Loucy (cell line): ENCODE results near the gene MAP7.

Source experiments
- CTCF ChIP-seq: fragments of 200-600 bp; sonication (generic); conservative IDR thresholded peaks from 2 replicates; pipeline ENCODE4 v1.5.1; 2014; ENCODE audit warnings: mild to moderate bottlenecking, antibody characterized with exemption, low read length
- EZH2phosphoT487 ChIP-seq: fragments of 200-600 bp; IDR thresholded peaks from 2 replicates; pipeline ENCODE4 v1.6.1; 2018; ENCODE audit warnings: antibody characterized with exemption, mild to moderate bottlenecking, moderate library complexity, borderline replicate concordance

GRCh38 chr6:136382676-136383252 lies 167.5 kb downstream of the MAP7 start:
- no peak for TF ChIP-seq CTCF
- no peak for TF ChIP-seq EZH2phosphoT487
